Lower lobe of right lung (tissue), 2 donors: ENCODE results near the gene PPP1R1B. TPM values are rescaled to one million over a fixed set of nuclear protein-coding genes. Genes with fewer than 3 reads are reported as not detected.
A peak's percentile ranks its signal among the peaks of the same experiment; 100 is the strongest.

Experiments
- ATAC-seq, 2 donors: fragments of 200-7000 bp; cut with Tn5 transposase; one replicate each; pipeline ENCODE4 v1.9.1; 2020 to 2022; ENCODE audit warnings: mild to moderate bottlenecking in 2 of 2, moderate library complexity in 2 of 2
- DNase-seq: peaks from one replicate; pipeline ENCODE4 v3.0.0-alpha.2; 2020
- H3K27ac ChIP-seq: fragments of 200-600 bp; one replicate; pipeline ENCODE4 v1.8.0; 2022
- H3K27me3 ChIP-seq: fragments of 200-600 bp; one replicate; pipeline ENCODE4 v1.8.0; 2022; ENCODE audit warnings: low read depth
- H3K36me3 ChIP-seq: fragments of 200-600 bp; one replicate; pipeline ENCODE4 v1.8.0; 2022; ENCODE audit warnings: mild to moderate bottlenecking
- H3K4me1 ChIP-seq: fragments of 200-600 bp; one replicate; pipeline ENCODE4 v1.8.0; 2022
- H3K4me3 ChIP-seq: fragments of 200-600 bp; one replicate; pipeline ENCODE4 v1.8.0; 2022; ENCODE audit warnings: mild to moderate bottlenecking
- H3K9me3 ChIP-seq: fragments of 200-600 bp; one replicate; pipeline ENCODE4 v1.8.0; 2022
- CTCF ChIP-seq: fragments of 200-600 bp; IDR thresholded peaks from one replicate; pipeline ENCODE4 v1.8.0; 2022; ENCODE audit warnings: antibody characterized with exemption, mild to moderate bottlenecking
- intact Hi-C: fragments of 100-400 bp; cut with DNase I; formaldehyde crosslinking; loops from one replicate; pipeline ENCODE4 v1.11.0; 2022
- total RNA-seq: library from RNA; stranded (reverse); fragmentation: NEBNext Ultra II Directional; extraction: Animal tissue kit (Norgen Biotek cat#: 25700); gene quantifications from one replicate; pipeline ENCODE4 v1.2.1, GENCODE V29; 2021
- donor health status: DM: no; HTN: yes; CAD: no; lungs with severe emphysema.

Gene PPP1R1B
- total RNA-seq, 1 donor from 2014 or later = 23.9 TPM

- no peak for TF ChIP-seq CTCF
- DNase-seq (no peak), ATAC-seq (no peak)
- intact Hi-C loops = no loop called here
- Histone ChIP-seq H3K27me3 (peaks cover 32% of the 10 kb centered on the region), H3K27ac (peak overlapping the region; percentile 25), H3K4me1 (peaks cover 20% of the 10 kb centered on the region), H3K9me3 (no peaks in the 10 kb centered on the region), H3K36me3 (no peaks in the 10 kb centered on the region), H3K4me3 (peak overlapping the region; percentile 49)
Measured at GRCh38 chr17:39627047-39627711, 427 bp downstream of the PPP1R1B start.

- Histone ChIP-seq H3K27ac (peak overlapping the region; percentile 53), H3K27me3 (peaks cover 34% of the 10 kb centered on the region), H3K4me3 (peak overlapping the region; percentile 49), H3K36me3 (no peaks in the 10 kb centered on the region), H3K4me1 (peaks cover 16% of the 10 kb centered on the region), H3K9me3 (no peaks in the 10 kb centered on the region)
- no peak for TF ChIP-seq CTCF
- intact Hi-C loops = no loop called here
- no peak for DNase-seq
- ATAC-seq = peak in 1 of 2 donors; percentile 4
Measured at GRCh38 chr17:39627712-39628516, 1.2 kb downstream of the PPP1R1B start.

GRCh38 chr17:39628655-39629493, 2.1 kb downstream of the PPP1R1B start:
- H3K4me1 ChIP-seq = peaks cover 11% of the 10 kb centered on the region
- H3K27ac ChIP-seq = peak overlapping the region; percentile 53
- intact Hi-C loops = no loop called here
- TF ChIP-seq CTCF = no peak
- no peak overlapping the region for H3K4me3 ChIP-seq
- H3K36me3 ChIP-seq = no peaks in the 10 kb centered on the region
- ATAC-seq = peak; percentile 74 to 76
- no peaks in the 10 kb centered on the region for H3K9me3 ChIP-seq
- H3K27me3 ChIP-seq = peaks cover 34% of the 10 kb centered on the region
- DNase-seq = peak; percentile 79

- DNase-seq = no peak
- Histone ChIP-seq H3K4me3 (no peak overlapping the region), H3K27ac (peak overlapping the region; percentile 53), H3K36me3 (no peaks in the 10 kb centered on the region), H3K9me3 (no peaks in the 10 kb centered on the region), H3K27me3 (peaks cover 34% of the 10 kb centered on the region), H3K4me1 (peaks cover 14% of the 10 kb centered on the region)
- intact Hi-C loops = no loop called here
- TF ChIP-seq CTCF = no peak
- peak in 1 of 2 donors; percentile 2 for ATAC-seq
Measured at GRCh38 chr17:39629494-39629880, 2.7 kb downstream of the PPP1R1B start.

GRCh38 chr17:39629898-39630297, 3.1 kb downstream of the PPP1R1B start:
- intact Hi-C loops = no loop called here
- Histone ChIP-seq H3K27ac (peak overlapping the region; percentile 53), H3K4me3 (no peak overlapping the region), H3K27me3 (peaks cover 33% of the 10 kb centered on the region), H3K36me3 (no peaks in the 10 kb centered on the region), H3K4me1 (peaks cover 18% of the 10 kb centered on the region), H3K9me3 (no peaks in the 10 kb centered on the region)
- ATAC-seq (no peak), DNase-seq (peak; percentile 63)
- TF ChIP-seq CTCF = no peak
